Neutrophil (primary cell): Measurements from ENCODE around the gene NATD1.

Experiments used
- H3K27ac ChIP-seq: fragments of 200-600 bp; sonication (generic); 2 replicates; pipeline ENCODE4 v1.5.1; 2016; ENCODE audit warnings: mild to moderate bottlenecking, moderate library complexity
- H3K27me3 ChIP-seq: fragments of 200-600 bp; sonication (generic); 2 replicates; pipeline ENCODE4 v1.6.0; 2016; ENCODE audit warnings: mild to moderate bottlenecking
- H3K36me3 ChIP-seq: fragments of 200-600 bp; sonication (generic); 2 replicates; pipeline ENCODE4 v1.5.1; 2017
- H3K4me1 ChIP-seq, 2 experiments: fragments of 200-600 bp in 1 of 2; sonication (generic) in 1 of 2; 1 replicate in 1 of 2; 2 replicates in 1 of 2; pipeline versions ENCODE4 v1.5.1 to v1.6.1; 2013 to 2016; ENCODE audit warnings: low read depth in 1 of 2, low read length in 1 of 2, mild to moderate bottlenecking in 1 of 2, moderate library complexity in 1 of 2; ENCODE audit not compliant: control insufficient read depth in 1 of 2, insufficient read depth in 1 of 2
- H3K4me3 ChIP-seq, 2 experiments: fragments of 200-600 bp in 1 of 2; sonication (generic) in 1 of 2; 1 replicate in 1 of 2; 2 replicates in 1 of 2; pipeline ENCODE4 v1.5.1; 2013 to 2016; ENCODE audit warnings: low read depth in 1 of 2, low read length in 1 of 2, mild to moderate bottlenecking in 1 of 2, moderate library complexity in 1 of 2
- H3K9me3 ChIP-seq: fragments of 200-600 bp; sonication (generic); 2 replicates; pipeline ENCODE4 v1.5.1; 2016
- TF ChIP-seq, protein P1 (sequence below): fragments of 200-600 bp; sonication (generic); IDR thresholded peaks from 2 replicates; pipeline ENCODE4 v1.5.1; 2016; ENCODE audit warnings: antibody characterized with exemption

The NATD1 gene

DNA sequence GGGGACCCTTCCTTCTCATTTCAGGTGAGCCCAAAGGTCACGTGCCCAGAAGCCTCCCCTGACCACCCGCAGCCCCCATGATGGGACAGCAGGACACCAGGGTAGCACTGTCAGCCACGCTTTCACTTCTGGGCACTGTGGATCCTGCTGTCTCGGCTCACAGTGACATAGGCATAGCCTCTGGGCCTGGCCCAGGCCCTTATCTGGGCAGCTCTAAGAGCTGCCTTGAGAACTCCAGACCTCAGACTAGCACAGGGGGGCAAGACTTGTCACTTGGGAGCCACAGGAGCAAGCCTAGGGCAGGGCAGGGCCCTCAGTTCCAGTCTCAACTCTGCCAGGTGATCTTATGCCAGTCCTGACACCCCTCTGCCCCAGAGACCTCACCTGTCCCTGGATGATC lies 4.7 kb downstream of the NATD1 start:
- H3K4me3 ChIP-seq: no peak overlapping the region
- TF ChIP-seq, protein P1, sequence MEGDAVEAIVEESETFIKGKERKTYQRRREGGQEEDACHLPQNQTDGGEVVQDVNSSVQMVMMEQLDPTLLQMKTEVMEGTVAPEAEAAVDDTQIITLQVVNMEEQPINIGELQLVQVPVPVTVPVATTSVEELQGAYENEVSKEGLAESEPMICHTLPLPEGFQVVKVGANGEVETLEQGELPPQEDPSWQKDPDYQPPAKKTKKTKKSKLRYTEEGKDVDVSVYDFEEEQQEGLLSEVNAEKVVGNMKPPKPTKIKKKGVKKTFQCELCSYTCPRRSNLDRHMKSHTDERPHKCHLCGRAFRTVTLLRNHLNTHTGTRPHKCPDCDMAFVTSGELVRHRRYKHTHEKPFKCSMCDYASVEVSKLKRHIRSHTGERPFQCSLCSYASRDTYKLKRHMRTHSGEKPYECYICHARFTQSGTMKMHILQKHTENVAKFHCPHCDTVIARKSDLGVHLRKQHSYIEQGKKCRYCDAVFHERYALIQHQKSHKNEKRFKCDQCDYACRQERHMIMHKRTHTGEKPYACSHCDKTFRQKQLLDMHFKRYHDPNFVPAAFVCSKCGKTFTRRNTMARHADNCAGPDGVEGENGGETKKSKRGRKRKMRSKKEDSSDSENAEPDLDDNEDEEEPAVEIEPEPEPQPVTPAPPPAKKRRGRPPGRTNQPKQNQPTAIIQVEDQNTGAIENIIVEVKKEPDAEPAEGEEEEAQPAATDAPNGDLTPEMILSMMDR: no peak
- H3K27ac ChIP-seq: no peak overlapping the region

DNA sequence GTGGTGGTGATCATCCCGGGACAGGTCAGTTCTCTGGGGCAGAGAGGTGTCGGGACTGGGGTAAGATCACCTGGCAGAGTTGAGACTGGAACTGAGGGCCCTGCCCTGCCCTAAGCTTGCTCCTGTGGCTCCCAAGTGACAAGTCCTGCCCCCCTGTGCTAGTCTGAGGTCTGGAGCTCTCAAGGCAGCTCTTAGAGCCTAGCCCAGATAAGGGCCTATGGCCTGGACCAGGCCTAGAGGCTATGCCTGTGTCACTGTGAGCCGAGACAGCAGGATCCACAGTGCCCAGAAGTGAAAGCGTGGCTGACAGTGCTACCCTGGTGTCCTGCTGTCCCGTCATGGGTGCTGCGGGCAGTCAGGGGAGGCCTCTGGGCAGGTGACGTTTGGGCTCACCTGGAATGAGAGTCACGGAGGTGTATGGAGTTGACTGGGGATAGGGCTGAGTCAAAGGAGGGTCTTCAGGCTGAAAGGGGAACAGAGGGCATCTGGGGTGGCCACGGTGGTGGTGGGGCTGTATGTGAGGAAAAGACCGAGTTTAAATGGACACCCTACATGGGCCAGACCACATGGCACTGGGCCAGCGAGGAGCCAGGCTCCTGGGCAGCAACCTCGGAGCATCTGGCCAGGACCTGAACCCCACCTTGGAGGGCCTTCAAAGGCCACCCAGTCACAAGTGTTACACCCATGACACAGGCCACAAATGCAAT lies 5.5 kb downstream of the NATD1 start:
- no peaks in the 10 kb centered on the region for H3K27me3 ChIP-seq
- H3K4me1 ChIP-seq: peaks cover 35 to 39% of the 10 kb centered on the region in 2 experiments
- no peak overlapping the region for H3K27ac ChIP-seq
- TF ChIP-seq, protein P1: no peak
- H3K4me3 ChIP-seq: no peak overlapping the region
- H3K36me3 ChIP-seq: peaks cover 50% of the 10 kb centered on the region
- no peaks in the 10 kb centered on the region for H3K9me3 ChIP-seq

More for the DNA sequence above, 4.7 kb downstream of the NATD1 start:
- no peaks in the 10 kb centered on the region for H3K9me3 ChIP-seq
- H3K36me3 ChIP-seq: peaks cover 42% of the 10 kb centered on the region
- peaks cover 36 to 40% of the 10 kb centered on the region in 2 experiments for H3K4me1 ChIP-seq
- H3K27me3 ChIP-seq: no peaks in the 10 kb centered on the region

DNA sequence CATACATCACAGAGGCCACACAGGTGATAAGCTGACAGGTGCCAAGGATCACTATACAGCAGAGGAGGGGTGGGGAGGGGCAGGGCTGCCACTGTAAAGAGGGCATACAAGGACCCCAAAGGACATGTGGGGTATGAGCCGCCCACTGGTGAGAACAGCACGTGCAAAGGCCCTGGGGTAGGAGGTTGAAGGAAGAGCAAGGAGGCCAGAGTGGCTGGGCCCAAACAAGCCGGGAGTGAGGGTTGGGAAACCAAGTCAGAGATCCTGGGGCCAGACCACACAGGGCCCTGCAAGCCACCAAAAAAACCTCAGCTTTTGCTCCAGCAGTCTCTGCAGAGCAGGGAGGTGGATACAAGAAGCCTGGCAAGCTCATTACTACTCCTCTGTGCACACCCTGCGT lies 6.5 kb downstream of the NATD1 start:
- Histone ChIP-seq H3K4me1 (peaks cover 26 to 31% of the 10 kb centered on the region in 2 experiments), H3K4me3 (no peak overlapping the region), H3K36me3 (peaks cover 60% of the 10 kb centered on the region), H3K9me3 (no peaks in the 10 kb centered on the region), H3K27ac (no peak overlapping the region), H3K27me3 (no peaks in the 10 kb centered on the region)
- TF ChIP-seq, protein P1: no peak

DNA sequence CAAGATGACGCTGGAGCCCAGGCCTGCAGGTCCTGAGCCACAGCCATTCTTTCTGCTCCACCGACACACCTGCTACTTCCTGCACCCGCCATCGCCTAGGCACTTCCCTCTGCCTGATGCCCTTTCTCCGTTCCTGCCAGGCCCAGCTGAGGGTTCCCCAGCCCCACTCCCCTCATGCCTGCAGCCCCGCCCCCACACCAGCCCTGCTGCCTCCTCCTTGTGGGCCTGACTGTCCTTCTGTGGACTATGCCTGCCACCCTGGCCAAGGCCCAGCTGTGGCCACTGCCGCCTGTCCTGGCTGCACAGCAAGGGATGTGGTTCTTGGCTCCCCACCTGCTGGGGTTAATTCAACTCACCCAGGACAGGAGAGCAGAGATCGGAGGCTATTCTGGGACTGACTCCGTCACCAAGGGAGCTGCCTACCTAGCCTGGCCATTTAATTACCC lies 7.5 kb downstream of the NATD1 start:
- Histone ChIP-seq H3K27me3 (no peaks in the 10 kb centered on the region), H3K27ac (peak overlapping the region; percentile 41)

DNA sequence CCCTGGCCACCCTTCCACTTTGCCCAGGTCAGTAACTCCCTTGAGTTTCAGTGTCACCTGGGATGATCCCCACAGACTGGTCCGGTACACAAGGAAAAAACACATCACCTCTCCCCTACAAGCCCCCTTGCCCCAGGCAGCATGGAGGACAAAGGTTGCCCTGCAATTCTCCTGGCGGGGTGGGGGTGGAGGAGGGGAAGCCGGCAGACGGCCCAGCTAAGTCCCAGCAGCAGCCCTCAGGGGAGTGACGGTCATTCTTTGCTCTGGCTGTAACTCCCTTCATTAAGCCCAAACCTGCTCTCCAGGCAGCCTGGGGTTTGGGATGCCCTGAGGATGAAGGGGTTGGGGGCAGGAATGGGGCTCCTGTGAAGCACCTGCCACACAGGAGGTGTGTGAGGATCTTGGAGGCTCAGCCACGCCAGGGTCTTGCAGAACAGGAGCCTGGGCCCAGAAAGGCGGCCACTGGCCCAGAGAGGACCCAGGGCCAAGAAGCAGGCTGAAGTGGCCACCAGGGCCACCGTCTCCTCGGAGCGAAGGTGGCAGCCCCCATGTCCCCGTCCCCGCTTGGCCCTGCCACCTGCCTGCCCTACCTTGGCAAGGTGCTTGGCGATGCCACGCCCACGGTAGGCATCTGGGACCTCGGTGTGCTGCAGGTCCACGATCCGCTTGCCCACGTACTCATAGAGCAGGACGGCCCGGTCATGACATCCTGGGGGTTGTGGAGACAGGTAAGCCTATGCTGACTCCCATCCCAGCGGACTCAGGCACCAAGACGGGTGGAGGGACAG lies 9.5 kb downstream of the NATD1 start:
- TF ChIP-seq, protein P1: no peak

More for the DNA sequence above, 7.5 kb downstream of the NATD1 start:
- peaks cover 16 to 21% of the 10 kb centered on the region in 2 experiments for H3K4me1 ChIP-seq
- no peaks in the 10 kb centered on the region for H3K9me3 ChIP-seq
- no peak overlapping the region for H3K4me3 ChIP-seq
- peaks cover 71% of the 10 kb centered on the region for H3K36me3 ChIP-seq
- TF ChIP-seq, protein P1: no peak

More for the DNA sequence above, 9.5 kb downstream of the NATD1 start:
- Histone ChIP-seq H3K4me1 (peaks cover 0 to 7% of the 10 kb centered on the region in 2 experiments), H3K4me3 (no peak overlapping the region), H3K27me3 (no peaks in the 10 kb centered on the region), H3K27ac (no peak overlapping the region), H3K9me3 (no peaks in the 10 kb centered on the region), H3K36me3 (peaks cover 83% of the 10 kb centered on the region)
